MM.1S (cell line): Measurements from ENCODE around the gene HOMER2.

Experiments used
- EZH2 ChIP-seq: fragments of 300-600 bp; sonication (generic); optimal IDR thresholded peaks from 2 replicates; pipeline ENCODE3; 2017; ENCODE audit warnings: low read depth, mild to moderate bottlenecking, antibody characterized with exemption, low read length, mixed read lengths
- TF ChIP-seq, protein P1 (sequence below): fragments of 300-600 bp; sonication (generic); IDR thresholded peaks from 2 replicates; pipeline ENCODE4 v1.5.1; 2016; ENCODE audit warnings: antibody characterized with exemption, low read length, mixed read lengths

DNA sequence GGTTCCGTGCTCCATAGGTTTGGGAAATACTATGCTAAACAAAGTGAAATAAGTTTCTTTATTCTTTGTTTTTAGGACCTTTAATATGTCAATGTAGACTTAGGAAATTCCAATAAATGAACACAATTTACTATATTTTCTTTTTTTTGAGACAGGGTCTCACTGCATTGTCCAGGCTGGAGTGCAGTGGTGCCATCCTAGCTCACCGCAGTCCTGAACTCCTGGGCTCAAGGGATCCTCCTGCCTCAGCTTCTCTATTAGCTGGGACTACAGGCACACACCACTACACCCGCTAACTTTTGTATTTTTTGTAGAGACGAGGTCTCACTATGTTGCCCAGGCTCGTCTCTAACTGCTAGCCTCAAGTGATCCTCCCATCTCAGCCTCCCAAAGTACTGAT, 12.4 kb upstream of the HOMER2 start:
- TF ChIP-seq, protein P1, sequence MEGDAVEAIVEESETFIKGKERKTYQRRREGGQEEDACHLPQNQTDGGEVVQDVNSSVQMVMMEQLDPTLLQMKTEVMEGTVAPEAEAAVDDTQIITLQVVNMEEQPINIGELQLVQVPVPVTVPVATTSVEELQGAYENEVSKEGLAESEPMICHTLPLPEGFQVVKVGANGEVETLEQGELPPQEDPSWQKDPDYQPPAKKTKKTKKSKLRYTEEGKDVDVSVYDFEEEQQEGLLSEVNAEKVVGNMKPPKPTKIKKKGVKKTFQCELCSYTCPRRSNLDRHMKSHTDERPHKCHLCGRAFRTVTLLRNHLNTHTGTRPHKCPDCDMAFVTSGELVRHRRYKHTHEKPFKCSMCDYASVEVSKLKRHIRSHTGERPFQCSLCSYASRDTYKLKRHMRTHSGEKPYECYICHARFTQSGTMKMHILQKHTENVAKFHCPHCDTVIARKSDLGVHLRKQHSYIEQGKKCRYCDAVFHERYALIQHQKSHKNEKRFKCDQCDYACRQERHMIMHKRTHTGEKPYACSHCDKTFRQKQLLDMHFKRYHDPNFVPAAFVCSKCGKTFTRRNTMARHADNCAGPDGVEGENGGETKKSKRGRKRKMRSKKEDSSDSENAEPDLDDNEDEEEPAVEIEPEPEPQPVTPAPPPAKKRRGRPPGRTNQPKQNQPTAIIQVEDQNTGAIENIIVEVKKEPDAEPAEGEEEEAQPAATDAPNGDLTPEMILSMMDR = no peak
- no peak for TF ChIP-seq EZH2
